HS-5 (cell line): ENCODE measurements around the gene PLIN4.

Experiments used
- DNase-seq: peaks from one replicate; pipeline ENCODE4 v3.0.0-alpha.2; 2012; ENCODE audit warnings: low read depth

Gene PLIN4

GRCh38 chr19:4506449-4507149, 11.7 kb downstream of the PLIN4 start:
- DNase-seq = peak; percentile 49

DNA sequence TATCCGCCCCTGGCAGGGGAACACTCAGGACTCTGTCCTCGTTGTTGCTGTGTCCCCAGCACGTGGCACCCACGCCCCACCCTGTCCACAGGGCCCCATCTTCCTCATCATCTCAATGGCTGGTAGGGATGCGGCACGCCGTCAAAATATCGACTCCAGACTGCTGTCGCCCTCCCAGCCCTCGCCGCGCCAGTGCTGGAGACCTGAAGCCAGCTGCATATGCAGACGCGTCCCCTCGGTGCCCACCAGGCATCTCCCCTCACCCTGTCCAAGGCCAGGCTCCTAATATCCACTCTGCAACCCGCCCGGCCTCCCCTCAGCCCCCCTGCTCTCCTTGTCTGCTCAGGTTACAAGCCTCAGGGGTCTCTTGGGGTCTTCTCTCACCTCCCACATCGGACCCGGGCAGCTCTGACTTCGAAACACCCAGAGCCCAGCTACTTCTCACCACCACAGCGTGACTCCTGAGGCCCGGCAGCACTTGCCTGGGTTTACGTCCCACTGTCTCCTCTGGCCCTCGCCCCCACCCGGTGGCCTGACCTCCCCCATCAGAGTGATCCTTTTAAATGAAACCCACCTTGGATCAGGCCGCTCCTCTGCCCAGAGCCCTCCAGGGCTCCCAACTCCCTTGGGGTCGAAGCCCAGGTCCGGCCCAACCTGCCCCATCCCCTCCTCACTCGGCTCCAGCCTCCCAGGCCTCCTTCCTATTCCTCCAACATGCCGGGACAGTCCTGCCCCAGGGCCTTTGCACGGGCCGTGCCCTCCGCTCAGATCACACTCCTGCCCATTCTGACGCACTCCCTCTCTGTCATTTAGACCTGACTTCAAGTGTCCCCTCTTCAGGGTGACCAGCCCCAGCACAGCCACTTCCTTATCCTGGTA, 12.5 kb downstream of the PLIN4 start:
- no peak for DNase-seq

DNA sequence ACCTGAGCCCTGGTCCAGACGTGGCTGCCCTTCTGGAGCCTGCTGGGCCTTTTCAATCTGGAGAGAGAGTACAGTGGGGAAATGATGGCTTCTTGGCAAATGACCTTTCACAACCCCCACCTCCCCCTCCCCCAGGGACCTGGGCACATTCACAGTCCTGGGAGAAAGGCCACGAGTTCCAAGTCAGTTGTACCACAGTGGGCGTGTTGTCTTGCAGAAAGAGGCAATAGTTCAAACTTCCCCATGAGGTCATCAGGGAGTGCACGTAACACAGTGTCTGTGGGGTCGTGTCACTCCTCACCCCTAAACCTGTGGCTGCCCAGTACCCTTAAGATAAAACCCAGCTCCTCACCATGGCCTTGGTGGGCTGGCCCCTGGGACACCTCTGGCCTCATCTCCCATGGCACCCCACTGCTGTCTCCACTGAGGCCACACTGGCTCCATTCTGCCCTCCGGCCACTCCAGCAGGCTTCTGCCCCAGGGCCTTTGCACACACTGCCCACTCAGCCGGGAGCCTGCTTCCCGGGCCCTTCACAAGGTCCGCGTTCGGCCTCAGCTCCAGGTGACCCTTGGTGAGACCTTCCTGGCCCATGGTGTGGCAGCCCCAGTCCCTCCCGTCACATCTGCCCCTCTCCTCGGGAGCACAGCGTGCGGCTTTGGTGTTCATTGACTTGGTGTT, 13.3 kb downstream of the PLIN4 start:
- DNase-seq = no peak

DNA sequence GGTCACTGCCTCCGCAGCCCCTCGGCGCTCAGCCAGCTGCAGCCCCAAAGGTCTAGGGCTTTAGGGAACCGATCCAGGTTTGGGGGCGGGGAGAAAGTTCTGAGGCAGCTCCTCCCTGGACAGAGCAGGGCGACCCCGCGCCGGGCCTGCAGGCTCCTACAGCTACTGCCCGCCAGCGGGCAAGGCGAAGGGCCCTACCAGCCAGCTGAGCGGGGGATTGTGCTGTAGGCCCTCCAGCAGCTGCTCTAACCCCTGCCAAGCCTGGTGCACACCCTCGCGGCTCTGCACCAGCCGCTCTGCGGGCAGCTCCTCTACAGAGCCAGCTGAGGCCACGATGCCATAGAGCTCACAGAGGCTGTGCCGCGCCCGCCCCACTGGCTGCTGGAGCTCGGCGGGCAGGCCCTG, 14.0 kb downstream of the PLIN4 start:
- no peak for DNase-seq

DNA sequence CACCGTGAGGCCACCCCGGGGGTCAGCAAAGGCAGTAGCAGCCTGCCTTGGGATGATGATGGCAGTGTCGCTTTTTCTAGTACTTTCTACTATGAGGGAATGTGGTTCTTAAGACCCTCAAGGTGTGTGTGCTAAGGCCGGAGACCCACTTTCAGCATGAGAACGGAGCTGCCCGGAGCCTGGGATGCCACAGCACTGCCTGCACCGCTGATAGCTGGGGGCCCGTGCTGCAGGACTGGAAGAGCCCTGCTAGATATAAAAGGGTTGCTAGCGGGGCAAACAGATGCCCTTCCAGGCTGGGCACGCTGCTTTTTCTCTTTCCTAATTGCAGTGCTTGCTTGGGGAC, 14.5 kb downstream of the PLIN4 start:
- DNase-seq = no peak

DNA sequence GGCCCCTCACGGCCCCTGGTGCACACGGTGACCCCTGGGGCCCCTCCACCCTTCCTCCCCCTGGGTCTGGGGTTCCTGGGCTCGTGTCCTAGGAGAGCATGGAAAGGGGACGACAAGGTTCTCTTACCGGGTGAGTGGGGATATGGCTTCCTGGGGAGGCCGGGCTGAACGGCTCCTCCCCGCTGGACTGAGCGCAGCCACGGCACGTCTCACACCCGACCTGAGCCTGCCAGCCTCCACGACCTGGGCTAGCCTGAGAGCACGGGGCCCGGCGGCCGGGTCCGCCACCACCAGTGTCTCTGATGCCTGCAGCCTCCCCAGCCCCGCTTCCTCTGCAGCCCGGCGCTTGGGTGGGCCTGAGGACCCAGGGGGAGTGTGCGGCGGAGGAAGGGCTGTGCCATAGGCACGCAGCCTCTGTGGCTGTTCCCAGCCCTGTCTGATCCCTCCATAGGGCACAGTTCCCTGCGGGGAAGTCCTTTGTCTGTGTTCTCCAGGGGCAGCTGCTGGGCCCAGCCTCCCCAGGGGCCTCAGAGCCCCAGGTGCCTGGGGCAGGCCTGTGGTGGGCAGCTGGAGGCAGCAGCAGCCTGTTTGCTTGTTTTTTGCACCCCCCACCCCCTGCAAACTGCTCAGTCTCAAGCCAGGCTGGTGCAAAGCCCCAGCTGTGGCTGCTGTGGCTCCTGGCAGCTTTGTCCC, 15.0 kb downstream of the PLIN4 start:
- no peak for DNase-seq

GRCh38 chr19:4502282-4503131, 15.8 kb downstream of the PLIN4 start:
- DNase-seq = no peak

DNA sequence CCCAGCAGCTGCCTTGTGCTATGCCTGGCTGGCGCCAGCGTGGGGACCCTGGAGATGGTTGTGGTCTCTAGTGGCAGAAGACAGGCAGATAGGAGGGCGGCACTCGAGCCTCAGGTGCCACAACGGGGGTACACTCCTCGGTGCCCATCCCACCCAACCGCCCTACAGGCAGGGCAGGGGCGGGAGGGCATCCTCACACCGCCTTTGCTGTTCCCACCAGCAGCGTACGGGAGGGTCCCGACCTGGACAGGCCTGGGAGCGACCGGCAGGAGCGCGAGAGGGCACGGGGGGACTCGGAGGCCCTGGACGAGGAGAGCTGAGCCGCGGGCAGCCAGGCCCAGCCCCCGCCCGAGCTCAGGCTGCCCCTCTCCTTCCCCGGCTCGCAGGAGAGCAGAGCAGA, 16.6 kb downstream of the PLIN4 start:
- no peak for DNase-seq

DNA sequence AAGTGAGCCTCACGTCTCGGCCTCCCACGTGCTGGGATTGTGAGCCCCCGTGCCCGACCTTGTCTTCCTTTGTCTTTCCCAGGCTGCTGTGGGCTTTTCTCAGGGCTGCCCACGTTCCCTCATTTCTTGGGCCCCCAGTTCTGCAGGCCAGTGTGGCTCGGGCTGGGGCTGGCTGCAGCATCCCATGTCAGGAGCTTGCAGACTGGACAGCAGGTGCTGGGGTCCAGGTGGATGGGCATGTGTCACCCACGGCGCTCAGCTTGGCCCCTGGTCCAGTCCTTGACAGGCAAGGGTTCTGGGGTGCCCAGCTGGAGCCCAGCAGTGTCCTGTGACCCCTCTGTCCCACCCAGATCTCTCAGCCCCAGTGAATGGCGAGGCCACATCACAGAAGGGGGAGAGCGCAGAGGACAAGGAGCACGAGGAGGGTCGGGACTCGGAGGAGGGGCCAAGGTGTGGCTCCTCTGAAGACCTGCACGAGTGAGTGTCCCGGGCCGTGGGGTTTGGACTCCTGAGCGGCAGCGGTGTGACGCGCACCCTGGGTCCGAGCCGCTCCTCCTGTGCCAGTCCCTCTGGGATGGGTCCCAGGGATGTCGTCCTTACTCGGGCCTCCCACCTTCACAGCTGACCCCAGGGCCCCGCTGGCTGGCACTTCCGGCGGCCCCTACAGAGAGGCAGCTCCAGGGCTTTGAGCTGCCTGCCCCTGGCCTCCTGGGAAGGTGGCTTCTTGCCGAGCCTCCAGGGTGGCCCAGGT, 17.3 kb downstream of the PLIN4 start:
- DNase-seq = no peak

DNA sequence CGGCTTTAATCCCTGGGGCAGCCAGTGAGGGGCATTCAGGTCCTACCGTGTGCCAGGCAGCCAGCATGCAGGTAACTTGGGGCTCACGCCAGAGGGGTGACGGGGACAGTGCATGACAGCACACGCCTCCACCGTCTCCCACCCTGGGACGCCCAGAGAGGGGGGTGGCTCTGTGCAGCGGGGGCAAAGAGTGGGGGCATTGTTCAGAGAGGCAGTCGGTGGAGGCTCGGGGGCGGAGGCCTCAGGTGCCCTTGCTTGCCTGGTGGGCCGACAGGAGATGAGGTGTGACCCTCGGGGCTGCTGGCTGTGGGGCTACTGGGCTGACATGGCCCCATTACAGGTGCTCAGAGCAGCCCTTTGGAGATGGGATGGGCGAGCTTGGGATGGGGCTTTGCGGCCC, 18.4 kb downstream of the PLIN4 start:
- no peak for DNase-seq

DNA sequence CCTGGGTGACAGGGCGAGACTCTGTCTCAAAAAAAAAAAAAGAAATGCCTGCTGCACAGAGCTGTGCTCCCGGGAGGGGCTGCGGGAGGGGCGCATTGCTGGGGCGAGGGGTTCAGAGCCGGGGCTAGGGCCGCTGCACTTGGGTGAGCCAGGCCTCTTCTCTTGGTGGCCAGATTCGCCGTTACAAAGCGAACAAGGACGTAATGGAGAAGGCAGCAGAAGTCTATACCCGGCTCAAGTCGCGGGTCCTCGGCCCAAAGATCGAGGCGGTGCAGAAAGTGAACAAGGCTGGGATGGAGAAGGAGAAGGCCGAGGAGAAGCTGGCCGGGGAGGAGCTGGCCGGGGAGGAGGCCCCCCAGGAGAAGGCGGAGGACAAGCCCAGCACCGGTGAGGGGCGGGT, 19.0 kb downstream of the PLIN4 start:
- DNase-seq = no peak

DNA sequence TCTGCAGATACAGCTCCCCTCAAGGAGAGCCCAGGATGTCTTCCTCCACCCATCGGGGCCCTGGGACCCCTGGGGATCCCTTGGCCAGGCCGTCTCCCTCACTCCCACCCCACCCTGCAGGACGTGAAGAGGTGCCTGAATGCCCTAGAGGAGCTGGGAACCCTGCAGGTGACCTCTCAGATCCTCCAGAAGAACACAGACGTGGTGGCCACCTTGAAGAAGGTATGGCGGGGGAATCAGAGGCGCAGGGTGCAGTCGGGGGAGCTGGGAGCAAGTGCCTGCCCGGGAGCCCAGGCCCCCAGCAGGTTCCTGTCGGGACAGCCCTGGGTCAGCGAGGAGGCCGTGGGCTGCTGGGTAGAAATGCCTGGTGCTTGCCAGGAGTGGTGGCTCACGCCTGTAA, 19.6 kb downstream of the PLIN4 start:
- no peak for DNase-seq

GRCh38 chr19:4497770-4498389, 20.4 kb downstream of the PLIN4 start:
- no peak for DNase-seq

GRCh38 chr19:4496304-4496703, 22.0 kb downstream of the PLIN4 start:
- no peak for DNase-seq

- no peak for DNase-seq
Observed at GRCh38 chr19:4495471-4495870, 22.8 kb downstream of the PLIN4 start.

DNA sequence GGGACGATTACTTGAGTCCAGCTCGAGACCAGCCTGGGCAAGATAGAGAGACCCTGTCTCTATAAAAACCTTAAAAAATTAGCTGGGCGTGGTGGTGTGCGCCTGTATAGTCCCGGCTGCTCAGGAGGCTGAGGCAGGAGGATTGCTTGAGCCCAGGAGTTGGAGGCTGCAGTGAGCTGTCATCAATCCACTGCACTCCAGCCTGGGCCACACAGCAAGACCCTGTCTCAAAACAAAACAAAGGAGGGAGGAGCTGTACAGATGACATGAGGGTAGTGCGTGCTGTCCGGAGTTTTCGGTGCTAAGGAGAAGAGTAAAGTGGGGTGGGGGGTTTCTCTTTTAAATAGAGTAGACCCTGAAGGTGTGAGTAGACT, 23.6 kb downstream of the PLIN4 start:
- DNase-seq = no peak

DNA sequence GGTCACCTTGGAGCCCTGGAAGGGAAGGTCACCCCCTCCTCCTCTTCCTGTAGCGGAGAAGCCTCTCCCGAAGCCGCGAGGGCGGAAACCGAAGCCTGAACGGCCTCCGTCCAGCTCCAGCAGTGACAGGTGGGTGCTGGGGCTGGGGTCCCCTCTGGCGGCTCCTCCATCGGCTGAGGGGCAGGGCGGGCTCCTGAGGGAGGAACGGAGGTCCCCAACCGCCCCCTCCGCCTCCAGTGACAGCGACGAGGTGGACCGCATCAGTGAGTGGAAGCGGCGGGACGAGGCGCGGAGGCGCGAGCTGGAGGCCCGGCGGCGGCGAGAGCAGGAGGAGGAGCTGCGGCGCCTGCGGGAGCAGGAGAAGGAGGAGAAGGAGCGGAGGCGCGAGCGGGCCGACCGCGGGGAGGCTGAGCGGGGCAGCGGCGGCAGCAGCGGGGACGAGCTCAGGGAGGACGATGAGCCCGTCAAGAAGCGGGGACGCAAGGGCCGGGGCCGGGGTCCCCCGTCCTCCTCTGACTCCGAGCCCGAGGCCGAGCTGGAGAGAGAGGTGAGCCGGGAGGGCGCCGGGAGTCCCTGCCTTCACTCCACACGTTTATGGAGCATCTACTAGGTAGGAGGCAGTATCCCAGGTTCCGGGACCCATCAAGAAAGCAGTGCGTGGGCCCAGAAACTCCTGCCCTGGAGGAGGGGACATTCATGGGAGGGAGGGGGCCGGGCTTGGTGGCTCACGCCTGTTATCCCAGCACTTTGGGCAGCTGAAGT, 24.2 kb downstream of the PLIN4 start:
- DNase-seq = no peak

DNA sequence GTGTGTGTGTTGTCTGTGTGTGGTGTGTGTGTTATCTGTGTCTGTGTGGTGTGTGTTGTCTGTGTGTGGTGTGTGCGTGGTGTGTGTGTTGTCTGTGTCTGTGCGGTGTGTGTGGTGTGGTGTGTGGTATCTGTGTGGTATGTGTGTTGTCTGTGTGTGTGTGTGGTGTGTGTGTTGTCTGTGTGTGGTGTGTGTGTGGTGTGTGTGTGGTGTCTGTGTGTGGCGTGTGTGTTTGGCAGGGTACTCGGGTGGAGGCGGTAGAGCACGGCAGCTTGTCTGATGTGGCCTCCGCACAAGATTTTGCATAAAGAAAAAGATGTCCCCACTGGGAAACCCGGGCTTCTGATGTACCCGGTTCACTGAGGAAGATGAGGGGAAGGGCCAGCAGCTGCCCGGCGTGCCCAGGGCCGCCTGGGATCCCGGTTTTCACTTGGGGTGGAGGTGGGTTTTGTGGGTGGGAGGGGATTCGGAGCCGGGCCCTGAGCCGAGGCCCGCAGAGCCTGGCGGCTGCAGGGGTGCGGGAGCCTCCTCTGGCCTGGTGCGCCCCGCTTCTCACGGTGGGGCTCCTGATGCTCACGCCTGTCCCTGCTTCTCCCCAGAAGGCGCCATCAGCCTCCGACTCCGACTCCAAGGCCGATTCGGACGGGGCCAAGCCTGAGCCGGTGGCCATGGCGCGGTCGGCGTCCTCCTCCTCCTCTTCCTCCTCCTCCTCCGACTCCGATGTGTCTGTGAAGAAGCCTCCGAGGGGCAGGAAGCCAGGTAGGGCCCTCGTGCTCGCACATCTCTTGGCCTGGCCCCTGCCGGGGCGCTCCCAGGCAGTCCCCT, 25.0 kb downstream of the PLIN4 start:
- no peak for DNase-seq
